ENCODE measurements around the gene NECTIN2. TPM values are rescaled to one million over a fixed set of nuclear protein-coding genes. Genes with fewer than 3 reads are reported as not detected.
"Not testable (repeated sequence)": the region's sequence is repeated elsewhere in the genome, so short reads cannot be mapped to it uniquely, and the experiment has no call there.

Gene NECTIN2
- total and polyA plus RNA-seq, 8 donors: 66.9 to 145 (median 81.7) TPM

GRCh38 chr19:44924243-44924725 lies 78.2 kb downstream of the NECTIN2 start:
- intact Hi-C loops (cut with DNase I): no loop called here
- H3K27ac ChIP-seq: peak overlapping the region in 1 of 2 donors; percentile 39
- no peak for TF ChIP-seq CTCF (IDR thresholded peaks at IDR 0.05)
- H3K27me3 ChIP-seq: no peaks in the 10 kb centered on the region
- ATAC-seq (no peak), DNase-seq (no peak)
- H3K9me3 ChIP-seq: no peaks in the 10 kb centered on the region
- no peaks in the 10 kb centered on the region for H3K36me3 ChIP-seq
- peaks cover 4 to 29% of the 10 kb centered on the region in 2 donors for H3K4me1 ChIP-seq
- no peak overlapping the region for H3K4me3 ChIP-seq

DNA sequence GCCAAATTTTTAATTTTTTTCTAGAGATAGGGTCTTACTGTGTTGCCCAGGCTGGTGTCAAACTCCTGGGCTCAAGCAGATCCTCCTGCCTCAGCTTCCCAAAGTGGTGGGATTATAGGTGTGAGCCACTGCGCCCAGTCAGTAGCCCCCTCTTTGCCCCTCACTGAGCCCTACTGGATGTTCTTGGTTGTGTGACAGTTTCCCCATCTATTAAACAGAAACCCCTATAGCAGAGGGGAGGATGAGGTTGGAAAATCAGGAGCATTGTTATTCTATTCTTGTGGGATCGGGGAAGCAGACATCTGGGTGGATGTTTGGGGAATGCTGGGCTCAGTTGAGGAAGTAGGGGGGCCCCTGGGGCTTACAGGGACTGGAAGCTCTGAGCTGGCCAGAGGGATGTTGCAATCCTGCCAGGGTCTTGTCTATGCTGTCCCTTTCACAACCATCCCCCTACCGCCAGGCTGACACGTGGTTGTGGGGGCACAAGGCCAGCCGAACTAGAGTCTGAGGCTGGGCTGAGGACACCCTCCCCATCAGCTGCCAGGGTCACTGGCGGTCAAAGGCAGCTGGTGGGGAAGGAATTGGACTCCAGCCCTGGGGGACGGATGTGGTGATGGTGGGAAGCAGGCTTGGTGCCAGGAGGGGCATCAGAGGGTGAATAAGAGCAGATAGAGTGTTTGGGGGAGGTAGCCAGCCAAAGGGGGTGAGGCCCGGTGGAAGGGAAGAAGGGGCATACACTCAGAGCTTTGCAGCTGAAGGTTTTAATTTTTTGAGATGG lies 79.2 kb downstream of the NECTIN2 start:
- no peak overlapping the region for H3K4me3 ChIP-seq
- H3K36me3 ChIP-seq: no peaks in the 10 kb centered on the region
- peaks cover 4 to 29% of the 10 kb centered on the region in 2 donors for H3K4me1 ChIP-seq
- no peaks in the 10 kb centered on the region for H3K9me3 ChIP-seq
- ATAC-seq (peak; percentile 65), DNase-seq (peak; percentile 72 to 90 (median 87))
- H3K27me3 ChIP-seq: no peaks in the 10 kb centered on the region
- TF ChIP-seq CTCF (IDR thresholded peaks at IDR 0.05): no peak
- intact Hi-C loops (cut with DNase I): no loop called here
- H3K27ac ChIP-seq: peak overlapping the region in 1 of 2 donors; percentile 39

DNA sequence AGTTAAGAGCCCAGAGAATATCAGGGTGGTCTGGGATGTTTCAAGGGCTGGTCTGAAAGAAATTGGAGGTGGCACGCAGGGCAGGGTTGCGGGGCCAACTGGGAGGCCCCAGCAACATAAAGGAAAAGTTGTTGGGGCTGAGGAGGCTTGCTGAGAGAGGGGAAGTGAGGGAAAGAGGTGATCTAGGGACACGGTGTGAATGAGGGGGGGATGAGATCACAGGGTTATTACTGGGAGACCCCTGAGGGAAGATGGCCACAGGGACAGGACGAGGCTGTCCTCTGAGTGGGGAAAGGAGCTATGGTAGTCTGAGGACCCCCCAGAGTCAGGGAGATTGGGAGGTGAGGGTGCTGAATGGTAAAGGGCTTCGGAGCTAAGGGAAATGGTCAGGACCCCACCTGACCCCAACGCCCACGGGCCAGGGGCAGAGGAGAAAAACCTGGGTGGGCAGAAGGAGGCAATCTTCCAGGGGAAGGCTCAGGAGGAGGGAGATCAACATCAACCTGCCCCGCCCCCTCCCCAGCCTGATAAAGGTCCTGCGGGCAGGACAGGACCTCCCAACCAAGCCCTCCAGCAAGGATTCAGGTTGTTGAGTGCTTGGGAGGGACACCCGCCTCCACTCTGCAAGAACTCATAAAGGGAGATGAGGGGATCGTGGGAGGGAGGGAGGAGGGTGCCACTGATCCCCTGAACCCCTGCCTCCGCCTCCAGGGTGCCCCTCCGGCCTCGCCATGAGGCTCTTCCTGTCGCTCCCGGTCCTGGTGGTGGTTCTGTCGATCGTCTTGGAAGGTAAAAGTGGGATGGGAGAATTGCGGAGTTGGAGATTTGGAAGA lies 80.4 kb downstream of the NECTIN2 start:
- peak overlapping the region in 1 of 2 donors; percentile 19 for H3K27ac ChIP-seq
- DNase-seq; H3K27me3 ChIP-seq; H3K36me3 ChIP-seq; H3K9me3 ChIP-seq; intact Hi-C loops (cut with DNase I); H3K4me3 ChIP-seq: not testable (repeated sequence)
- ATAC-seq: peak; percentile 10
- peaks cover 4 to 29% of the 10 kb centered on the region in 2 donors for H3K4me1 ChIP-seq

DNA sequence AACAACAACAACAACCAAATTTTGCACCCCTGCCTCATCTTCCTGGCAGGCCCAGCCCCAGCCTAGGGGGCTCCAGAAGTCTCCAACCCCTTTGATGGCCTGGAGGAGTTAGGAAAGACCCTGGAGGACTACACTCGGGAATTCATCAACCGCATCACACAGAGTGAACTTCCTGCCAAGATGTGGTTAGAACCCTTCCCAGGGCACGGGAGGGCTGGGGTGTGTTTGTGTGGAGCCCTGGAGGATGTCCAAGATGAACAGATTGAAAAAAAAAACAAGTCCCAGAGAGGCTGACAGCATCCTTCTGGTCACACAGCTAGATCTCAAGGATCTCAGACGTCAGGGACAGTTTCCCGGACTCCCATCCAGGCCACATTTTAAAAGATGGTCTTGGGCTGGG lies 81.6 kb downstream of the NECTIN2 start:
- Histone ChIP-seq H3K36me3 (no peaks in the 10 kb centered on the region), H3K4me1 (peaks cover 4 to 29% of the 10 kb centered on the region in 2 donors), H3K9me3 (no peaks in the 10 kb centered on the region), H3K4me3 (no peak overlapping the region), H3K27ac (no peak overlapping the region), H3K27me3 (no peaks in the 10 kb centered on the region)
- intact Hi-C loops (cut with DNase I): no loop called here
- TF ChIP-seq CTCF (IDR thresholded peaks at IDR 0.05): no peak
- ATAC-seq (peak; percentile 17), DNase-seq (no peak)

DNA sequence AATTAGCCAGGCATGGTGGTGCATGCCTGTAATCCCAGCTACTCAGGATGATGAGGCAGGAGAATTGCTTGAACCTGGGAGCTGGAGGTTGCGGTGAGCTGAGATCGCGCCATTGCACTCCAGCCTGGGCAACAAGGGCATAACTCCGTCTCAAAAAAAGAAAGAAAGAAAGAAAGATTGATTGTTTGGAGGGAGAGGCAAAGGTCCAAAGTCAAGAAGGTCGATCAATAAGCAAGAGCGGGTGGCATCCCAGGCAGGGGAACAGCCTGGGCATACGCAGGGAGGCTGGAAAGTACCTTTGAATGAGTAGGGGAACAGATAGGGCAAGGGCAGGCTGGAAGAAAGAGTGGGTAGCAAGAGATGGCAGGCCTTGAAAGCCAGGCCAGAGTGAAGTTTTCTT lies 84.0 kb downstream of the NECTIN2 start:
- no peaks in the 10 kb centered on the region for H3K27me3 ChIP-seq
- H3K36me3 ChIP-seq: no peaks in the 10 kb centered on the region
- DNase-seq: no peak
- H3K4me1 ChIP-seq: peaks cover 4 to 22% of the 10 kb centered on the region in 2 donors
- no peak overlapping the region for H3K4me3 ChIP-seq
- no peak for TF ChIP-seq CTCF (IDR thresholded peaks at IDR 0.05)
- ATAC-seq: no peak
- H3K27ac ChIP-seq: no peak overlapping the region
- H3K9me3 ChIP-seq: no peaks in the 10 kb centered on the region
- intact Hi-C loops (cut with DNase I): no loop called here
